NCI-H510A treated with DMSO at 0.1 percent for 48 hours (cell line): Measurements from ENCODE around the gene TRAF3IP3.

Experiments used
- DNase-seq: peaks from one replicate; lab custom pipeline; 2025; lab: John Stamatoyannopoulos, UW

The TRAF3IP3 gene, protein sequence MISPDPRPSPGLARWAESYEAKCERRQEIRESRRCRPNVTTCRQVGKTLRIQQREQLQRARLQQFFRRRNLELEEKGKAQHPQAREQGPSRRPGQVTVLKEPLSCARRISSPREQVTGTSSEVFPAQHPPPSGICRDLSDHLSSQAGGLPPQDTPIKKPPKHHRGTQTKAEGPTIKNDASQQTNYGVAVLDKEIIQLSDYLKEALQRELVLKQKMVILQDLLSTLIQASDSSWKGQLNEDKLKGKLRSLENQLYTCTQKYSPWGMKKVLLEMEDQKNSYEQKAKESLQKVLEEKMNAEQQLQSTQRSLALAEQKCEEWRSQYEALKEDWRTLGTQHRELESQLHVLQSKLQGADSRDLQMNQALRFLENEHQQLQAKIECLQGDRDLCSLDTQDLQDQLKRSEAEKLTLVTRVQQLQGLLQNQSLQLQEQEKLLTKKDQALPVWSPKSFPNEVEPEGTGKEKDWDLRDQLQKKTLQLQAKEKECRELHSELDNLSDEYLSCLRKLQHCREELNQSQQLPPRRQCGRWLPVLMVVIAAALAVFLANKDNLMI

DNA sequence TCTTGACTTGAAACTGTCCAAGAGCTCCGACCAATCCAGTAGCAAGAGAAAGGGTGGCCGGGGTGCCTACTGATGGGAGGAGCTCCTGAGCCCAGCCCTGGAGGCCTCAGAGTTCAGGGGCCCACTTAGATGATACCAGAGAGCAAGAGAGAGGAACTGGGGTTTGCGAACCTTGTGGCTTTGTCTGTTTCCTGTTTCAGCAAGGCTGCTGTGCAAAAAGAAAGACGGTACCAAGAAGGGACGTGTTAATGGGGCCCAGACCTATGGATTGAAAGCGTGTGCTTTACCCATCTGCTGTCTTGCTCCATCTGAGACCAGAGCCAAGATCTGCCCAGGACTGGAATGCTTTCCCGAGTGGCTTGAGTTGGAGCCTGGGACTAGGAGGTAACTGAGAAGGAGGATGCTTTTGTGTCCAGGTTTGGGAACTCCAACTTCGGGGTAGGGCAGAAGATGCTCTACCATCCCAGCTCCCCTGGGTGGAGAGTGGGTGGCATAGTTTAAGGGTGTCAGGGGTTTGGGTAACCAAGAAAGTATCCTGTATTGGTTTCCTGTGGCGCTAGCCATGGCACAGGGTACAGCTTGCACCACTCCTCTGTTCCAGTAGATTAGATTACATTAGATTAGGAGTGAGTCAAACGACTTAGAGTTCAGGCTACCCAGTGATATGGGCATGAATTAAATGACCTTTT lies at the start of gene TRAF3IP3:
Gene TRAF3IP3 (plus strand): TSS at position 128 of the 689 bp plus-strand sequence. CDS start 3,987 bp downstream, outside the sequence.
- DNase-seq, result no peak

DNA sequence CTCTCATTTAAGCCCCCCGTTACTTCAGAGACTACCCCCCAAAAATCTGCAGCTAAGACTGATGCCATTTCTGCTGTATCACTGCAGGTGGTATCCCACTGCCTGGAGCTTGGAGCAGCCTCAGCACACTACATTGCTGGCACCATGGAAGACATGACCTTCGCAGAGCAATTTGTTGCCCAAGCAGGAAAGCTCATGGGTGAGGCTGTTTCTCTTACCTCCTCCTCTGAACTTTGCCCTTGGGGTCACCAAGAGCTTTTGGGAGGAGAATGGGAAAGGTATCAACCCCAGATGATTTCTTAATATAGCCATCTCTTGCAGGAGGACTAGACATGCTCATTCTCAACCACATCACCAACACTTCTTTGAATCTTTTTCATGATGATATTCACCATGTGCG lies 49.2 kb upstream of the TRAF3IP3 start:
- DNase-seq, result no peak

DNA sequence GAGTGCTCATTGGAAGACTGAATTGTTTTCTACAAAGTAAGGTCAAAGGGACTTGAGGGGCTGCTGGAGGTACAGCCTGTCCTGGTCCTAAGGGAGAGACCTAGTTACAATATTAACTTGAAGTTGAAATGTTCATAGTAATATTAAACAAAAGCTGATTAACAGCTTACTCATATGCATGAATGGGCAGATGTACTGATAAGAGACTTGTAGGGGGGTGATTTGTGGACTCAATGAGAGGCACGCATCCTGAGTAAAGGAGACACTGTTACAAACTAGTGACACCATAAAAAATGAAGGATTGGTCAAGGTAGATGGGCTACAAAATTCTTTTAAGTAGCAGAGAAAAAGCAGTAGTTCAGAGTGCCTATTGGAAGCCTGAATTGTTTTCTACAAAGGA lies 48.5 kb upstream of the TRAF3IP3 start:
- no peak for DNase-seq

DNA sequence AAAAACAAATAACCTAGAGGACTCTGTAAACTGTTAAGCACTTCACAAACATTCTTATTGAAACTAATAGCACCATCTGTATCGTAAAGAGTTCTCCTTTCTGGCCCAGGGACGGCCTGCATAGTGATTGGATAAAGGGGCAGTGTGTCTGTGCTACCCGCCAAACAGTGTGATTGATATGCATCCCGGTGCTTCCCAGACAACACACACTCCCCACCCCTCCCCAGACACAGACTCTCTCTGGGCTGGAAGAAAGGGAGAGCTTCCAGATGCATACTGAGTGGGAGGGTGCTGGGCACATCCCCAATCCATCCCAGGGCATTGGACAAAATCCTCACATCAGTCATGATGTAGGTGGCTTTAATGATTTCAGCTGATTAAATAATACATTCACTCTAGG lies 47.6 kb upstream of the TRAF3IP3 start:
- no peak for DNase-seq

DNA sequence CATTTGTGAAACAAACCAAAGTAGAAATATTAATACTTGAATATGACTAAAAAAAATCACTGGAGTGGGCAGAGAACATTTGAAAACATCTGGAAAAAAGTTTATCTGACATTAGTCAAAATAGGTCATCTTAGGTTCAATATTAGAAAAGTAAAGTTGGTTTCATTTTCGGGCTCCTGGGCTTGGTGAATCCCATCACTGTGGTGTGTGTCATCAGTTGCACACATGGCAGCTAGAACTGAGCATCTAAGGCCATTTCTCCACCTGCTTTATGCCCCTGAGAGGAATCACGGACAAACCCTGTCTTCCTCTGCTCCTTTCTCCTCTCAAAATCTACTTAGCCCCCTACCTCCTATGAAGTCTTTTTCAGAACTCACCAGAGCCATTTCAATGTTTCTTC lies 45.8 kb upstream of the TRAF3IP3 start:
- DNase-seq, result no peak

DNA sequence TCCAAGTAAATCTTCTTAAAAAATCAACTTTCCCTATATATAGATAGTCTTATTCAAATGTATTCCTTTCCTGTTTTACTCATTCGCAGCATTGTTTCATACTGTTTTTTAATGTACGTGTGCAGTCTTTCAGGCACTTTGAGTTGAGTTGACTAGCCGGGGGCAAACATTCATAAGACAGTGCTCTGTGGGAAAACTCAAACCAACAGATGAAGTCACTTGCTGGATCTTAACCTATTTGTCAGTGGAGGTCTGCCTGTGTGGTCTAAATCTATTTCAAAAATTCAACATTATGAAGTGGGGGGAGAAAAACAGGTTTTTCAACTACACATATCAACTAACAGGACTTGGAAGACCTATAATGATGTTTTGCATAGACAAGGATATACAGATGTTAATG lies 45.0 kb upstream of the TRAF3IP3 start:
- DNase-seq, result no peak

DNA sequence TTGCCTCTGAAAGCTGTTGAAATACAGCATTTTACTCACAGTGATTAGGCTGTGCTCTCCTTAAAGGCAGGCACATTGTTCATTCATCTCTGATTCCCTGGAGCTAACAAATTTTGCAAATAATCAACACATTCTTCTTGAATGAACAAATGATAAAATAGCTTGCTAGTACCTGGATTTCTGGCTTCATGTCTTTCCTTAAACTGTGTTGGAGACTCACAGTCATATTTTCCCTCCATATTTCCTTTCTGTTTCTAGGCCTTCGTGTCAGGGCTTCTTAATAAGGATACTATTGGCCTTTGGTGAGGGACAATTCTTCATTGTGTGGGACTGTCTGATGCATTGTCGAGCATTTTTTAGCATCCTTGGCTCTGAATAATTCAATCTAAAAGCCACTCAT lies 41.5 kb upstream of the TRAF3IP3 start:
- no peak for DNase-seq

DNA sequence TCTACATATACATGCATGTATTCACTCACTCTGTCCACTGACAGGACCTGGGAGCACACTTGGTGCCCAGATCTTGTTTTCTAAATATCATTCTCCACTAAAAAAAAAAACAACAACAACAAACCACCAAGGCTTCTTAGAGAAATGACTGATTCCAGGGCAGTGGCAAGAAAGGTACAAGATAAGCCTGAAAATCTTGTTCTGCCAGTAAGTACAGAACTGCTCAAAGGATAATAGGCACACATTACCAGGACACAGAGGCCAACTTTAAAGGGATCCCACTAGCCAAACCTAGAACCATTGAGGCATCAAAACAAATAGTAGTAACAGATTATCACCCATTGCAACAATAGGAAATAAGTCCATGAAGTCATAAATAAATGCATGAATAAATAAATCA lies 40.5 kb upstream of the TRAF3IP3 start:
- no peak for DNase-seq

DNA sequence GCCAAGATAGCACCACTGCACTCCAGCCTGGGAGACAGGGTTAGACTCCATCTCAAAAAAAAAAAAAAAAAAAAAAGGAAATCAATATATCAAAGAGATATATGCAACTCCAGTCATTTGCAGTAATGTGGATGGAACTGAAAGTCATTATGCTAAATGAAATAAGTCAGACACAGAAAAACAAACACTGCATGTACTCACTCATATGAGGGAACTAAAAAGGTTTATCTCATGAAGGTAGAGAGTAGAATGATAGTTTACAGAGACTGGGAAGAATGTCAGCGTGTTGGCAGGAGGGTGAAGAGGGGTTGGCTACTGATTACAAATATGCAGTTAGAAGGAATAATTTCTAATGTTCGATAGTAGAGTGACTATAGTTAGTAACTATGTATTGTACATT lies 38.0 kb upstream of the TRAF3IP3 start:
- DNase-seq, result no peak

DNA sequence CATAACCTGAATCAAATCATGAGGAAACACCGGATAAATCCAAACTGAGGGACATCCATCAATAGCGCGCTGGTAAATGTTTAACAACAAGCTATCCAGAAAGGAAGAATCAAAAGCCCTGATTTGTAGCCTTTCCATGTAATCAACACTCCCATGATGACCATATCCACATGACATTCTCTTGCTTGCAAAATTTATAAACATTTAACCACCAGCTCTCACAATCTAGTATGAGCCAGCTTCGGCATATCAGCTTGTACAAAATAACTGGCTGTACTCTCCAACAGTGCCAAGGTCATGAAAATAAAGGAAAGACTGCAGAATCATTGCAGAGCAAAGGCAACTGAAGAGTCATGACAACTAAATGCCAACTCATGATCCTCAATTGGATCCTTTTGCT lies 35.5 kb upstream of the TRAF3IP3 start:
- no peak for DNase-seq

DNA sequence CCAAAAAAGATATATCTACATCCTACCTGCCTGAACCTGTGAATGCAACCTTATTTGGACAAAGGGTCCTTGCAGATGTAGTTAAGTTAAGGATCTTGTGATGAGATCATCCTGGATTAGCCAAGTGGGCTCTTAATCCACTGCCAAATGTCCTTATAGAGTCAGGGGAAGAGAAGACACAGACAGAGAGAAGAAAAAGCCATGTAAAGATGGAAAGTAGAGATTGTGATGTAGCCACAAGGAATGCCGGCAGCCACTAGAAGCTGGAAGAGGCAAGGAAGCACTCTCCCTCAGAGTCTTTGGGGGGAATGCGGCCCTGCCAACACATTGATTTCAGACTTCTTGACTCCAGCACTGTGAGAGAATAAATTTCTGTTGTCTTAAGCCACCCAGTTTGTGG lies 35.0 kb upstream of the TRAF3IP3 start:
- no peak for DNase-seq

DNA sequence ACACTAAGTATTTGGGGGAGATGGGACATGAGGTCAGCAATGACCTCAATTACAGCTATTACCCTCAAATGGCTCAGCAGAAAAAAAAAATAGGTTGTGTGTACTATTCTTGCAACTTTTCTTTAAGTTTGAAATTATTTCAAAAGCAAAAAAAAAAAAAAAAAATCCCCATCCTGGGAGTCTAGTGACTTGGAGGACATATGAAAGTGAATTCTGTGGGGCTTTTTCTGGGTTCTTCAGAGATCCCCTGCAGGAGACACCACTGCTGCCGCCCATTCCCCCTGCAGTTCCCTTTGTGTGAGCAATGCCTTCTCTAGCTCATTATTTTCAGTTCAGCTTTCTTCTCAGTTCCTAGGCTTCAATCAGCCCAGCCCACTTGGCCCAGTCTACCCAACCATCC lies 34.5 kb upstream of the TRAF3IP3 start:
- DNase-seq, result no peak

DNA sequence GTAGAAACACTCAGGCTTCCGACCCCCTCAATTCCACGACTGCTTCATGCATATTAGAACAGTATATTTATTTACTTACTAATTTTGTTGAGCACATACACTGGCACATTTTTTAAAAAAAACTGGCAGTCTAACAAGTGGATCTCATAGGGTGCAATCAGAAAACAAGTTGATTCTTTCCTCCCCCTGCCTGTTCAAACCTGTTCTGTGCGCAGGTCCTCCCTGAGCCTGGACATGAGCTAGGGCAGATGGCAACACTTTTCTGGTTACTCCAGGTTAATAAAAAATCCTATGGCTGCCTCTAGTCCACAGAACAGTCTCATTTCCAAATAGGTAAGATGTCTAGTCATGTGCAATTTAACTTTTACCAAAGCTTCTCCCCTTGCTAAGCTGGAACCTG lies 32.6 kb upstream of the TRAF3IP3 start:
- DNase-seq, result no peak

DNA sequence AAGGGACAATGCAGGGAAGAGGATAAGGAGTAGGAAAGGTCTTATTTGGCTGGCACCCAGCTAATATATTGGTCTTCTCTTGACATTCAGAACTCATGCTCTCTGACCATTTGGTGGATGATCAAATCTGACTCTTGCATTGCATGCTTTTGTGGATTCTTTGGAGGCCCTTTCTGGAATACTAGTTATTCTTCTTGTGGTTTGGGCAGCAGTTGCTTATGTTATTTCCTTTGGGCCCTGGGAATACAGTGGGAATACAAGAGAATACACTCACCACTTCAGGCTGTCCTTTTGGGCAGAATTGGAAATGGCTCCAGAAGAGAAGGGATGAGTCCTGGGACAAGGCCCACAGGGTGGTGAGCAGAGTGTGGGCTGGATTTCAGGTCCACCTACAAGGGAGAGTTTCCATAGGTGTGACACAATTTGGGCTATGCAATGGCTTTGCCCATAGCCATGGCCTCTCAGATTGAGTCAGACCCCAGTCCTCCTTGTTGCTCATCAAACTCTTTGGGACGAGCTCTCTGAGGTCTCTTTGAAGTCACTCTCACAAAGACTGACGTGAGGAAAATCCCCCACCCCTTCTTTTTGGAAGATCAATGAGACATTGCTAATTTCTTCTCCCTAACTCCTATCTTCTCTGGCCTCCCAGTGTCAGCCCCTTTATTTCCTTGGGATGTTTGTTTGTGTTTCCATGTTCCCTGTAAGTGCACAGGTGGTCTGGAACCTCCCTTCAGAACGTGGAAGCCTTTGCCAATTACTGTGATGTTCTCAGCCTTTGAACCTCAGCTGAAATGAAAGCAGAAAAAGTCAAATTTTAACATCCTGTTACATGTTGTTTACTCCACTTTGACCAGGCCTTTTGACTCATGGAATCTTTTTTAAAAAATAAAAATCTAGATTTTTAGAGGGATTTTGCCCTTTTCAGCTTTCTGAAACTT lies 31.8 kb upstream of the TRAF3IP3 start:
- no peak for DNase-seq

DNA sequence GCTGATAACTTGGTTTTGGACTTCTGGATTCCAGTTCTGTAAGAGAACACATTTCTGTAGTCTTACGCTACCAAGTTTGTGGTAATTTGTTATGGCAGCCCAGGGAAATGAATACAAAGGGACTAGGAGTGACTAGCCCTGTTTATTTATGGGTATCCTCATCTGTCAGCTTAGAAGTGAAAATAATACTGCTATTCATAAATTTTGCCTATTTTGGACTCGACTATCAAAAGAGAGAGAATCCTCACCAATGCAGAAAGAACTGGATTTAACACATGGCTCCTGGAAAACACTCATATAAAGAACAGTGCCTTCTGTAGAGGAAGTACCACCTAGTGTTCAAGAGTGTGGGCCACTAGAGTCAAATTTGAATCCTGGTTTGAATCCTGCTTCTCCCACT lies 28.6 kb upstream of the TRAF3IP3 start:
- DNase-seq, result no peak

DNA sequence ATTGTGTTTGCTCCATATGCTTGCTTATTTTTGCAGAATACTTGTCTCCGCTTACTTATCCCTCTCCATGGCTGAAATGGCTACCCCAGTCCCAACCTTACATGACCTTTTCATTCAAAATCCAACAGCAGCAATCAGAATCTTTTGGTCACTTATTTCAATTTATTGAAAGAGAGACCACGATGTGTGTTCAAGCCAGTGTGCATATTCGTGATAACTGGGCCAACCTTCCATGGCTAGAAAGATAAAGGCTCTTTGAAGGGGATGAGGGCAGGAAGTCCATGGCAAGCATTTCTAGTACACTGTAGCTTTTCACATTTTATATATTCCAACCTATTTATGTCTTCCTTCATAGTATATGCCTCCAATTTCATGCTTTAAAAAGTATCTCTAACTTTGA lies 28.1 kb upstream of the TRAF3IP3 start:
- DNase-seq, result no peak

DNA sequence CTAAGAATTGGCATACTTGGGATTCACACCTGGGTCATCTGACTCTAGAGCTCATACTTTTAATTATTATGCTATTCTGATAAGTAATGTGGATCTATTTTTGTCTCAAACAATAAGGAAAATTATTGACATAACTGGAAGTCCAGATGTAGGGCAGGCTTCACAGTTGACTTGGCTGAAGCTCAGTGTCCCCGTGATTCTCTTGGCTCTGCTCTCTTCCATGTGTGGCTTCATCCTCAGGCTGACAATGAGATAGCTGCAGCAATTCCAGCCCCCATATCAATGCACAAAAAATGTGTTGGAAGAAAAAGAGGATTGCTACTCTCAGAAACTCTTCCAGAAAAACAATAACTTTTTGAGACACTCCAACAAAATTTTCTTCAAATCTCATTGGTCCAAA lies 27.4 kb upstream of the TRAF3IP3 start:
- DNase-seq, result no peak

DNA sequence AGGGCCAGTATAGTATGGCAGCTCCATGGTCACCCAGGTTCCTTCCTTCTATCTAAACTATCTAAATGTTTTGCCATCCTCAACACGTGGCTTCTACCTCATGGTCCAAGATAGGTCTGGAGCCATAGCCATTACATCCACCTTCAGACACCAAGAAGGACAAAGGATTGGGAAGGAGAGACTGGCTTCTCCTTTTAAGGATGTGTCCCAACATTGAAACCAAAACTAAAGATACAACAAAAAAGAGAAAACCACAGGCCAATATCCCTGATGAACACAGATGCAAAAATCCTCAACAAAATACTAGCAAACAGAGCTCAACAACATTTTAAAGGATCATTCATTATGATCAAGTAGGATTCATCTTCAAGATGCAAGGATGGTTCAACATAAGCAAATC lies 26.4 kb upstream of the TRAF3IP3 start:
- no peak for DNase-seq

DNA sequence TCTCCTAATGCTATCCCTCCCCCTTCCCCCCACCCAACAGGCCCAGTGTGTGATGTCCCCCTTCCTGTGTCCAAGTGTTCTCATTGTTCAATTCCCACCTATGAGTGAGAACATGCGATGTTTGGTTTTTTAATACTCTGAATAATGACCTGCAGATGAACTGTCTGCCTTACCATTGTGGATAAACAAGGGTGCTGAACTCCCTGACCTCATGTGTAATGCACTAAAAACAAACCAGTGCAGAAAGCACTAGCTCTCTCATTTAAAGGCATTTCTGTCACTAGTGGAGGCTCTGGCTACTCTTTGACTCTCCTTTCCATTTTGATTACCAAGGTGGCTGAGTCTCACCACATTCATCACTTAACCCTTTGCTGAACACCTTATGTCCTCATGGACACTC lies 23.1 kb upstream of the TRAF3IP3 start:
- DNase-seq, result no peak

DNA sequence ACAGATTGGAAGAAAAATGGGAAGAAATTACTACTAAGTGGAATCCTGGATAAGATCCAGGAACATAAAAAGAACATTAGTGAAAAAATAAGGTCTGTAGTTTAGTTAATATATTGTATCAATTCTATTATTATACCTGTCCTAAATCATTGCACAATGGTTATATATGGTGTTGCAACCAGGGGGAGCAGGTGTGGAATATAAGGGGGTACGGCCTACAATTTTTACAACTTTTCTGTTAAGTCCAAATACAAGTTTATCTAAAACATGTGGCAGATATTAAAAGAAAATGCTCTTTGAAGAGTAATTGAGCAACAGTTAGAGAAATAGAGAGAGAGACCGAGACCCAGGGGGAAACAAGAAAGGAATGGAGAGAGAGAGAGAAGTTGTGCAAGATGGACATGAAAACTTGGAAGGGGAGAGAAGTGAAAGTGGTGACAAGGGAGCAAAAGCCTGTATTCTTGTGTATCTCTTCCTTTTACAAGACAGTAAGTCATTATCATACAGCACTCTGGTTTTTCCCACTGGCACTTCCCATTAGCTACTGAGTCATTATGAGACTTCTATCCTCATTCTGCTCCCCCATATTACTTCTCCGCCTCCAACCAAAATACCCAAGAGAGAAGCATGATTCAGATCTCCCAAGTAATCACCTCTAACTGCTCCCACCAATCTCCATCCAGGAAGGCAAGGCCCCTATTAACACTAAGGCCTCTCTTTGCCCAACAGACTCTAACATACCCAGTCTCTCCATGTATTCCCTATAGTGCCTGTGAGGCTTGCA lies 22.3 kb upstream of the TRAF3IP3 start:
- DNase-seq, result no peak

DNA sequence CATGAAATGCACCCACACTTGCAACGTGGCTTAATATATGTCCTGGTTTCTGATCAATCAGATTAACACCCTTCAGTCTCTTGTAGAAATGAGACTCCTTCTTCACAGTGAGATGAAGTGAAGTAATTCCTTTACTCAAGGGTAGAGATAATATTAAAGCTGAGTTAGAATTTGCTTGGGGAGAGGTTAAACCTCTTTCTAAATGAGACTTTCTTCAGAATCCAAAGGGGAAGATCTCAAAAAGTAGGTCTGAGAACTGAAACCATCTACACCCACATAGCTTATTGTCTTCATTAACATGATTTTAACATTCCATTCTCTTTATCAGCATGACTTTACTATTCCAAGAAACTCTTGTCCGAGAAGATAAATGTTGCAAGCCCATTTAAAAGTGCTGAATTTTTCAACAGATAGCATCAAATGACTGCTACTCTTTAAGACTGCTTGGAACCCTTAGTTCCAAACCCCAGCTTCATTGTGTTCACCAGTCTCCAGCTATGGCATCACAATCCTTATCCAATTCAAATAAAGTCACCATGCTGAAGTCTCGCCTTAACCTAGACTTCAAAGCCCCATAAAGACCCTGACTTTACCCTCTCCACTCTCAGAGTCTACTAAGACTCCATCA lies 19.2 kb upstream of the TRAF3IP3 start:
- no peak for DNase-seq
